ENCODE results near the gene HDDC3.

DNA sequence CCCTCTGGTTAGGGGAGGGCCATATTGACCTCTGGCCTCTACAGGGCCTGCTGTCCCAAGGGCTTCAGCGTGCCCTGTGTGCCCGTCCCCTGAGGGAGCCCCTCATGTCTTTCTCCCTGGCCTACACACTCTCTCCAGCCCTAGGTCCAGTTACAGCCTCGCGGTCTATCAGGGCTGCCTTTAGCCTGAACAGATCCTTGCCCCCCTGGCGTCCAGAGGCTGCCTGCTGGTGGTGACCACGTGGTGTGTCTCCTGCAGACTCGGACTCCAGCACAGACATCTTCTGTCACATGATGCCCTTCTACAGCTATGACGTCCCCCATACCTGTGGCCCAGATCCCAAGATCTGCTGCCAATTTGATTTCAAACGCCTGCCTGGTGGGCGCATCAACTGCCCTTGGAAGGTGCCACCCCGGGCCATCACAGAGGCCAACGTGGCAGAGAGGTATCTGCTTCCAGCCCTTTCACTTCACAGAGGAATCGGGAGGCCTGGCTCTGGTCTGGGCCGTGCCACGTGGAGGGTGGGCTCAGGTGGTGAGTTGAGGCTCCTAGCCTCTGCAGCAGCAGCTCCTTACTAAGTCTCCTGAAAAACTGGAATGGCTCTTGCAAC lies 25.2 kb downstream of the HDDC3 start:
- TF ChIP-seq, protein P1, sequence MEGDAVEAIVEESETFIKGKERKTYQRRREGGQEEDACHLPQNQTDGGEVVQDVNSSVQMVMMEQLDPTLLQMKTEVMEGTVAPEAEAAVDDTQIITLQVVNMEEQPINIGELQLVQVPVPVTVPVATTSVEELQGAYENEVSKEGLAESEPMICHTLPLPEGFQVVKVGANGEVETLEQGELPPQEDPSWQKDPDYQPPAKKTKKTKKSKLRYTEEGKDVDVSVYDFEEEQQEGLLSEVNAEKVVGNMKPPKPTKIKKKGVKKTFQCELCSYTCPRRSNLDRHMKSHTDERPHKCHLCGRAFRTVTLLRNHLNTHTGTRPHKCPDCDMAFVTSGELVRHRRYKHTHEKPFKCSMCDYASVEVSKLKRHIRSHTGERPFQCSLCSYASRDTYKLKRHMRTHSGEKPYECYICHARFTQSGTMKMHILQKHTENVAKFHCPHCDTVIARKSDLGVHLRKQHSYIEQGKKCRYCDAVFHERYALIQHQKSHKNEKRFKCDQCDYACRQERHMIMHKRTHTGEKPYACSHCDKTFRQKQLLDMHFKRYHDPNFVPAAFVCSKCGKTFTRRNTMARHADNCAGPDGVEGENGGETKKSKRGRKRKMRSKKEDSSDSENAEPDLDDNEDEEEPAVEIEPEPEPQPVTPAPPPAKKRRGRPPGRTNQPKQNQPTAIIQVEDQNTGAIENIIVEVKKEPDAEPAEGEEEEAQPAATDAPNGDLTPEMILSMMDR (IDR thresholded peaks at IDR 0.05), result no peak
- TF ChIP-seq POLR2A (IDR thresholded peaks at IDR 0.05), result no peak

Data from right lobe of liver (tissue), 4 donors.